NCI-H460 (cell line): ENCODE results near the gene DTNB. TPM values are rescaled to one million over a fixed set of nuclear protein-coding genes. Genes with fewer than 3 reads are reported as not detected.

Source experiments
- DNase-seq: peaks from one replicate; pipeline ENCODE4 v3.0.0-alpha.2; 2016; ENCODE audit warnings: low read depth; ENCODE audit errors: extremely low read depth
- total RNA-seq: library from RNA; depleted of rRNA; stranded (reverse); fragments of >200 nt; shearing (Covaris generic); gene quantifications from 2 replicates; pipeline ENCODE4 v1.2.3, GENCODE V29; 2014

Gene DTNB
- total RNA-seq, 1 experiment from 2014 or later, result 10.7 TPM

DNA sequence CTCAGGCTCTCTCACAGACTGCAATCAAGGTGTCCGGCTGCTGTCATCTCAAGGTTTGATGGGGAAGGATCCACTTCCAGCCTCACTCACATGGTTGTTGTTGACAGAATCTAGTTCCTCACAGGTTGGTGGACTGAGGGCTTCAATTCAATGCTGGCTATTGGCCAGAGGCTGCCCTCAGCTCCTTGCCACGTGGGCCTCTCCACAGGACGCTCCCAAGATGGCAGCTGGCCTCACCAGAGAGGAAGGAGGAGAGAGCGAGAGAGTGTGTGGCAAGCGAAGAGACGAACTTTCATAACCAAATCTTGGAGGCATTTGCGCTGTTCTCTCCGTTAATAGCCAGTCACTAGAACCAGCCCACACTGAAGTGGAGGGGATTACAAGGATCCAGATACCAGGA, 318.1 kb downstream of the DTNB start:
- no peak for DNase-seq

DNA sequence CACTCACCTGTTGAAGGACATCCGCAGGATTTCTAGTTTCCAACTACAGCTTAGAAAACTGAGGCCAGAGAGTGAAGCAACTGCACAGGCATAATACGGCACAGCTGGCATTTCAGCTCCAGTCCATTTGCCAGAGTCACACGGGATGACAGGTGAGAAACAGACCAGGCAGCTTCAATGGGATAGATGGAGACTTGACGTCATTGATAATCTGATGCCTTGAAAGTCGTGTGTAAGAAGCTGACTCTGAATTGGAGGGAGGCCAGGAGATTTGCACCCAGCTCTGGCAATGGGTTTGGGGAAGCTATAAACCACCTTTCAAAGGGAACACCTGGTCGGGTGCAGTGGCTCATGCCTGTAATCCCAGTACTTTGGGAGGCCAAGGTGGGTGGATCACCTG, 319.3 kb downstream of the DTNB start:
- no peak for DNase-seq

DNA sequence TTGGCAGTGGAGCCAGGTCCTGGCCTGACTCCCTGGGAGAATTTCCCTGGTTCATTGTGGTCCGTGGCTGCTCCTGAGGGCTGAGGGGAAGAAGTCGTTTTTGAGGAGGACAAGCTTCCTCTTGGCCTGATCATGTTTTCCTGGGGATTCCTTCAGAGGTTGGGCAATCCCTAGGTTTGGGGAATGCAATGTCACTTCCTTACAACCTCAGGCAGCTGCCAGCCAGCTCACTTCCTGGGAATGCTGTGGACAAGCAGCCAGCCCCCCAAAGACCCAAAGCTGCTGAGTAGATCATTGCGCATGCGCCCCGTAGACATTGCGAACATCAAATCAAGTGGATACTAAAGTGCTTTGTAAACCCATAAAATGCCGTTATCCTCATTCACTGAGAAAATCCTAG, 324.0 kb downstream of the DTNB start:
- DNase-seq, result no peak

DNA sequence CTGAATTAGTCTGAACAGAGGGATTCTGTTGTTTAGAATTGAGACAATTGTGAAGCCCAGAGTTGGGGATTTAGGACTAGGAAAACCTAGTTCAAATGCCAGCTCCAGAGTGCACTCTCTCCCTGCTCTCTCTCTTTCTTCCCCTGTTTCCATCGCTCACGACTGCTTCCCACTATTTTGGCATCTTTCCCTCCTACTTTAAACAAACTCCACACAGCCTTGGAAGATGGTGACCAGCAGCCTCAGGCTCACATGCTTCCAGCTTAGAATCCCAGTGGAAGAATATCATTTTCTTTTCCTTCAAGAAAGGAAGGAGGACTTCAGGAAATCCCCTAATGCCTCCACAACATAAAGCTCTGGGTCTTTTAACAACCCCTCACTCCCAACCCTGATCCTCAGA, 325.5 kb downstream of the DTNB start:
- no peak for DNase-seq

DNA sequence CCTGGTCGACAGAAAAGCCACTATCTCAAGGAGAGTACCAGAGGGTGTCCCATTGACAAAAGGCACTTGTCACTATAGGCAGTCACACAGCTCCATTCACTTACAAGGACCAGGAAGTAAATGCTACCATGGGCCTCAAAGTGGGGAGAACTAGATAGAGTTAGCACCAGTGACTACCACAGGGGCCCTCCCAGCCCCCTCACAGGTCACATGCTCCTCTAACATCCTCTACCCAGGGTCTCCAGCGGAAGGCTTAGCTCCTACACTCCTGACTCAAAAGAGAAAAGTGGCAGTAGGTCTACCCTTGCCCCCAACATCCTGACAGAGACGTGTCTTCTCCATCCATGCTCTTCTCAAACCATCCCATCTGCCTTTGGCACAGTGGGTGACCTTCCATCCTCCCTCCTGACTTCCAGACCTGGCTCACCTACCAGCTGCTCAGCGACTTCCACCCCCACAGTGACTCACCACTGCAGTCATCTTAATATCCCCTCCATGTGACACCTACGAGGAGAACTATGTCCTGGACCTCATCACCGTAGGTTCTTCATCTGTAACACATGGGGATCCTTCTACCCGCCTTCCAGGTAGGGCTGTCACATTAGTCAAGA, 326.1 kb downstream of the DTNB start:
- no peak for DNase-seq

DNA sequence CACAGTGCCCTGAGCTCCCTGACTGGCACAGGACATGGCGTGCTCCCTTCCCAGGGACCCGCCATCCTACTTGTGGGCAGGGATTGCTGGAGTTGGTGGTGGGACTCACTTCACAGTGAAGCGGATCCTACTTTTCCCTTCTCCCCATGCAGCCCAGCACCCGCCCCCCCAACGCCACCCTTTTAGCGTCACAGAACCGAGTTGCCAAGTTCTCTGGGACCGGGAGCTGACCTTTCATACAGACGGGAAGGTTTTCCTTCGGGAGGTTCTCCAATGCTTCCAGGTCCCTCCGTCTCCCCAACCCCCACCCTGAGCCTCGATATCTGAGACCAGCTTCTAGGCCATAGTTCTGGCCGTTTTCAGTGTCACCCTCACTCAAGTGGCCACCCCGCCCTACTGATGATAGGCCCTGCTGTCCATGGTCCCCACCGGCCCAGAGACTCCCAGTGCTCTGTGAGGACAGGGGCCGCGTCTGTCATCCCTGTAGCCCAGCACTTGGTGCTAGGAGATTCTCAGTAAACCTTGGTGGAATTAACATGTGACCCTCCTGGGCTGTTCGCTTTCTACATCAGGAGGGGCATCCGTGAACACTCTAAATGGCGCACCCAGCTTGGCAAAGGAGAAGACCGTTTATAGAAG, 330.1 kb downstream of the DTNB start:
- no peak for DNase-seq

DNA sequence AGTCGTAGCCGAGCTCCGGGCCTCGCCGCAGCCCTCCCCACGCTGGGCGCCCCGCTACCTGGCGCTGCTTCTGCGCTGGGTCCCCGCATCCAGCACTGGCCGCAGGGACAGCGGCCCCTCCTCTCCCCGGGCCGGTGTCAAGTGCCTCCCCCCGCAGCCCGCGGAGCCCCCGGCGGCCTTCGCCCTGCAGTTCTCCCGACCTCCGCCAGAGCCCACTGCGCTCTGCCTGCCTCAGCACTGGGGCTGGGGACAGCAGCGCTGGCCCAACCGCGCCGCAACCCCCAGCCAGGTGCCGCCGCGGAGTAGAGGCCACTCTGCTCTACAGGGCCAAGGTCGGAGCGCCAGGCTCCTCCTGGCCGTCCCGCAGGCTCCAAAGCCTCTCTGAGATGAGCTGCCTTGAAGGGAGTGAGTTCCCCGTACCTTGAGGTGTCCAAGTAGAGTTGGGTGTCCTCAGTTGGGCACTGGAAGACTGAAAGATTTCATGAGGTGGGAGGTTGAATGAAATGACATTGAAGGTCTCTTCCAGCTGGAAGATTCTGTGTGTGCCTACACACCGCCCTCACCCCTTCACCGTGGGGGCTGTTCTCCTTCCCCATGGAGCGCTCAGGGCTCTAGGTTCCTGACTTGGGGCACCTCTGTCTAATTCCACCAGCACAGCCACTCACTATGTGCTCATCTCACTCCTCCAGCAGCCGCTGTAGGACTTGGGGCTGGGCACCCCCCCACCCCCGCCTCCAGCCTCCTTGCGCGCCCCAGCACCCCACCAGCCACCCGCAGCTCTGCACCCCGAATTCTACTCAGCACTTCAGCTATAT, 330.8 kb downstream of the DTNB start:
- DNase-seq, result peak; percentile 76

DNA sequence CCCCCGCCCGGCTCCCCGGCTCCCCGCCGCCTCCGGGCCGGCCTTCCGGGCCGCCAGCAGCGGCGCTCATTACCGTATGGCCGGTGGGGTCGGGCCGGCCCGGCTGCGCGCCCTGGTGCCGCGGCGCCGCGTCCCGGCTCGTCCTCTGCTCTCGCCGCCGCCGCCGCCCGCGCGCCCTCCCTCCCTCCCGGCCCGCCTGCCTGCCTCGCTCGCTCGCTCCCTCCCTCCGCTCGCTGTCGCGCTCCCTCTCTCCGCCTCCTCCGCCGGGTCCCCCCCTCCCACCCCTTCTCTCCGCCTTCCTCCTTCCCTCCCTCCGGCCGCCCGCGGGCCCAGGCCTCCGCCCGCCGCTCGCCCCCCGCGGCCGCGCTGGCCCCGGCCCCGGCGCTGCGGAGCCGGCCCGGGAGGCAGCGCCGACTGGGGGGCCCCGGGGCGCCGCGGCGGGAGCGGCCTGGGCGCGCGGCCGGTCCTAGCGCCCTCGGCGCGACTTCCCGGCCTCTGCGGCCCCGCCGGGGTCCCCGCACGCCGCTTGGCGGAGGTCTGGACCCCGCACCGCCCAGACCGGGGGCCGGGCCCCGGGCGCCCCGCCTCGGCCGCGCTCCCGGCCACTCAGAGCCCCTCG, 331.5 kb downstream of the DTNB start, which contains the start of gene DNMT3A:
DNMT3A (minus strand) TSS at position 173 of the 619 bp plus-strand sequence. CDS start 27,941 bp downstream, outside the sequence.
- peak; percentile 47 for DNase-seq

DNA sequence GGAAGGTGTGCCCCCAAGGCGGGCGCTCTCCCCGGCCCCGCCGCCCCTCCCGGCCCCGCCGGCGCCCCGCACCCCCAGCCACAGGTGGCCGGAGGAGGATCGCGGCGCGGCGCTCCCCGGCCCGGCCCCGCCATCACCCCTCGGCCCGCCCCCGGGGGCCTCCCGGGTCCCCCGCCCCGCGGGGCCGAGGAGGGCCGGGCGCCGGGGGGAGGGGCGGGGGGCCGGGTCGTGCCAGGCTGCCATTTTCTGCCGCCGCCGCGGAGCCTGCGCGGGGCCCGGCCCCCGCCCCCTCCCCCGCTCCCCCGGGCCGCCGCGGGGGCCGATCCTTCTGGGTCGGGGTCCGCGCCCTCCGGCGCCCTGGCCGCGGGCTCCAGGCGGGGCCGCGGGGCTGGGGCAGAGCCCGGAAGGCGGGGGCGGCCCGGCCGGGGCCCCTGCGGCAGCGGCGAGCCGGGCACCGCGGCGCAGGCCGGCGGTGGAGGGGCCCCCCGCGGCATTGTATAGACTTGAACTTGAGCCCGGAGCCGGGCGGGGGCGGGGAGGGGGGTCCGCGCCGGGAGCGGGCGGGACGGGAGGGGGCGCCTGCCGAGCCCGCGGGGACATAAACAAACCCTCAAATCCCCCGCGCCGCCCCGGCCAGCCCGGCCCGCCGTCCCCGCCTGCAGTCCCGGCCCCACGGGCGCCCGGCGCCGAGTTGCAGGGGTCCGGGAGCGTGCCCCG, 332.2 kb downstream of the DTNB start:
- DNase-seq, result no peak

DNA sequence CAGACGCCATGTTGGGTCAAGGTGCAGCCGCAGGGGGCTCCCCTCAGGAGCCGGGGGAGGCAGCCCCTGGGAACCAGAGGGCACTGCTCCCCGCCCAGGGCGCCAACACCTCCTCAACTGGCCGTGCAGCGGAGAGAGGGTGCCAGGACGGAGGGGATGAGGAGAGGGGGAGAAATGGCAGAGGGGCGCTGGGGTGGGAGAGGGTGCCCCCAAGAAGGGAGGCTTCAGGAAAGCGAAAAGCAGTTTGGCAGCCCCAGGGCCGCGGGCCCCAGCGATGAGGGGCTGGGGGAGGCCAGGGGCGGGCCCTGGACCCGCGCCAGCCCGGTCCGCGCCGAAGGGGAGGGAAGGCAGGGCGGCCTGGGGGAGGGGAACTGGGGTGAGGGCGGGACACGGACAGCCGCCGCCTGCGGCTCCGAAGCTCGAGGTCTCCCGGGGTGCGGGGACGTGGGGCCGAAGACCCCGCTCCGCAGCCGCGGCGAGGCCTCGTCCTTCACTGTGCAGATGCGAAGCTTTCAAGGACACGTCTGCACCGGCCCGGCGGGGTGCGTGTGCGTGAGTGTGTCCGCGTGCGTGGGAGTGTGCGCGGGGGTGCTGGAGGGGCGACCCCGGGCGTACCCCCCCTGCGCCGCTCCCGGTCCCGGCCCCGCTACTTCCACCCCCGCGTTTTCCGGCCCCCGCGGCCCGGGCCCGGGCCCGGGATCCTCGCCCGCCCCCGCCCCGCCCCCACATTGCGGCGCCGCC, 333.0 kb downstream of the DTNB start:
- no peak for DNase-seq

DNA sequence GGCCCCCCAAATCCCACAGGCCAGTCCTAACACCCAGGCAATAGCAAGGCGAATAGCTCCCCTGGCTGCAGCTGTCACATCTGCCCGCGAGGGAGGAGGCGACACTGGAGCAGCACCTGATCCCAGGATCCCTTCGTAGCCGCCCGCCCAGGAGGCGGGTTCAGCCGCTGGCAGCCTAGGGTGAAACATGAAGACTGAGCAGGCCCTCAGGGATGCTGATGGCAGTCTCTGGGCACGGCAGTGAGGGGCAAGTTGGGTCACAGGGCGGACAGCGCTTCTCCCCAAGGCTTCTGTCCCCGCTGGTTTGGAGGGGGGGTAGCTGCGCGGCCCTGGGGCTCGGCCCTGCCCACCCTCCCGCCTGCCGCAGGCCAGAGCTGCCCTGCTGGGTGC, 333.6 kb downstream of the DTNB start:
- DNase-seq, result no peak

DNA sequence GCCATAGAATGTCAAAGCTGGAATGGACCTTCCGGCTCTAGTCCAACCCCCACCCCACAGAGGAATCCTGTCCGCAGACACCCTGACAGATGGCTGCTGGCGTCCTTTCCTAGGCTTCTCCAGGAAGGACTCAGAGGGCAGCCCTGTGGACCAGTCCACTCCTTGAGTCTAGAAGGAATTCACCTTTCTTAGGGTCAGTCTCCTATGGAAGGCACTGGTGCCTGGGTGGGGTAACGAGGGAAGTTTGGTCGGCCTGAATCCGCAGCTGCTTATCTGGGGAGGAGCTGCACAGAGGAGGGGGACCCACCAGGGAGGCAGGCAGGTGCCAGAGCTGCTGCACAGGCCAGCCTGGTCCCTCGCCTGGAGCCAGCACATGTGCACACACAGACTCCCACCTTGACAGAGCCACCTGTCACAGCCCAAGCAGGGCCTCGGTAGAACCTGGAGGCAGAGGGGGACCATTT, 334.1 kb downstream of the DTNB start:
- DNase-seq, result no peak

DNA sequence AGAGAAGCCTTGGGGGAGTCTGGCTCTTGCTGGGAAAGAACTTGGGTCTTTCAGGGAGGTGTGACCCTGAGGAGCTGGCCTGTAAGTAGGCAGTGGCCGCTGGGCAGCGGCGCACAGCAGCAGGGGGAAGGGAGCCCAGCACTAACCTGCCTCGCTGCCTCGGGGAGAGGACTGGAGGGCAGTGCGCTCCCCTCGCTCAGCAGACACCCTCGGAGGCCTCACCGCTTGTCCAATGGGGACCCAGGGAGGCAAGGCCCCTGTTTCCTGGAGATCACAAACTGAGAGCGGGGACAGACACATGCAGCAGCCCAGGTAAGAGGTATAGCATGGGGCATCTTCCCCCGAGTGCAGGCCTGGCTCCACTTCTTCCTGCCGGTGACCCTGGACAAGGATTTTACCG, 335.0 kb downstream of the DTNB start:
- DNase-seq, result no peak

DNA sequence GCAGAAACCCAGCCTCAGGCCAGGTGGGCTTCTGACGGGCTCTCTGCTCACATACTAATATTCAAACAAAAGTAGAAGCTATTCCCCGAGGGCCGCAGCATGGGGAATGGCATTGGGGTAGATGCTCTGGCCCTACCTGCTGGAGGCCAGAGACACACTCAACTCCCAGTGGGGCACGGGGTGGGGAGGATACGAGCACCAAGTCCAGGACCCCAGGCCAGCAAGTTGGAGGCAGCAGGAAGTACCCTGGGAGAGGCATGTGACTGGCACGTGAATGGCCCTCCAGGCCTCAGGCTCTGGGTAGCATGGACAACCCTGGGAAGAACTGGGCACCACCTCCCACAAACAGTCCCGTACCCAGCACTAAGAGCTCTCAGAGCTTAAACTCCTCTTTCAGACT, 335.5 kb downstream of the DTNB start:
- no peak for DNase-seq

DNA sequence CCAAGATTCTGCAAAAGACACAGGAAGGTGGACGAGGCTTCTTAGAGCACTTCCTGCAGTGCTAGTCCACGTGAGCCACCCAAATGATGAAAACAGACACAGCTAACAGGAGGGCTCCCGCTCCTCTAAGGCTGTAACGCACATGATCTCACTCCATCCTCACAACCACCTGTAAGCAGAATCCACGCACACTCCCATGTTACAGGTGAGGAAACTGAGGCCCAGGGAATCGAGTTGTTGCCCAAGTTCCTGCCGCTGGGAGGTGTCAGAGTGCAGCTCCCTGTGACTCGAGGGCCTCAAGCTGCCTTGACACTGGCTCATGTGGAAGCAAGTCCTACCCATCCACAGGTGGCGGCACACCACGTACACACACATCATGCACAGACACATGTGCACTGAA, 336.1 kb downstream of the DTNB start:
- DNase-seq, result no peak

DNA sequence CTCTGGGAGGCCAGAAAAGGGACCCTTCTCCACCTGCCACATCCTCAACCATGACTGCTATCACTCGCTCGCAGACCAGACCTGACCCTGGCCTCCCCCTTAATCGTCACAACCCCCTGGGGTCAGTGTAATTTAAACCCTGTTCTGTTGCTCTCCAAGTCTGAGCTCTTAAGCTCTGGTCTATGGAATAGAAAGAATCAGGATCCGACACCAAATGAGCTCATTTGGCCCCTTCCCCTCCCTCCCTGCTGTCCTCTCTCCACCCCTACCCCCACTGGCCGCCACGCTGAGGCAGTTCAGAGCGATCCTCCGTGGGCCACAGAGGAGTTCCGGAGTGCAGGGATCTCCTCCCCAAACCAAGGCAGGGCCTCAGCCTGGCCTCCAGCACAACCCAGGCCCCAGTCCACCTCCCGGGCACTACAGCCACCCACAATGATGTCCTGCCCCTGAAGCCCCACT, 337.0 kb downstream of the DTNB start:
- DNase-seq, result no peak

DNA sequence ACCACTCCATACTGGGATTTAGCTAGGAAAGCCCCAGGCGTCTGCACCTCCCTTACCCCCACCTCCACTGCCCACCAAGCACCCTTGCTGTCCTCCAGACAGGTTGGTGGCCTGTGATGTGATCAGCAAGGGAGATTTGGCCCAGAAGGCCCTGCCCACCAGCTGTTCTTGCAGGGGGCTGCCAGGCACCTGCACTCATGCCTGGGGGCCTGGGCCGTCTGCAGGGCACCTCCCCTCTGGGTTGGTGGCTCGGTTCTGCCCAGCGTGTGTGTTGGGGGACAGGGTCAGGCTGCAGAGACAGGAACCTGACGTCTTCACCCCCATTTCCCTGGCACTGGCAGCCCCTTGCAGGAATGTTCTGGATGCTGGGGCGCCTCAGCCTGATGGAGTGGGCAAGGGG, 337.4 kb downstream of the DTNB start:
- DNase-seq, result no peak

DNA sequence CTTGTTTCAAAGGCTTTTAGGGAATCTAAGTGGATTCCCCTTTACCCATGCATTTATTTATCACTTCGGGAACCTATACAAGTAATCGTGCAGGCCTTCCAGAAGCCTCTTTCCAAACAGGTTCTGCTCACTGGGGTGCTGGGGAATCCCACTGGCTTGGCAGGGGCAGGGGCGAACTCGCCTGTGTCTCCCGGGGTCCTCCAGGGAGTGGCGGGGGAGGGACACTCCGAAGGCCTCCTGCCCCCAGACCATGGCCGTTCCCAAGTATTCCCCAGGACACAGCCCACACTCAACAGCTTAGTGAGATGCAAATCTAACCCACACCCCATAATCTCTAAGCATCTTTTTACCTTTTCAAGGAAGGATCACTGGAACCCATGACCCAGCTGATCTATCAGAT, 338.2 kb downstream of the DTNB start:
- no peak for DNase-seq

DNA sequence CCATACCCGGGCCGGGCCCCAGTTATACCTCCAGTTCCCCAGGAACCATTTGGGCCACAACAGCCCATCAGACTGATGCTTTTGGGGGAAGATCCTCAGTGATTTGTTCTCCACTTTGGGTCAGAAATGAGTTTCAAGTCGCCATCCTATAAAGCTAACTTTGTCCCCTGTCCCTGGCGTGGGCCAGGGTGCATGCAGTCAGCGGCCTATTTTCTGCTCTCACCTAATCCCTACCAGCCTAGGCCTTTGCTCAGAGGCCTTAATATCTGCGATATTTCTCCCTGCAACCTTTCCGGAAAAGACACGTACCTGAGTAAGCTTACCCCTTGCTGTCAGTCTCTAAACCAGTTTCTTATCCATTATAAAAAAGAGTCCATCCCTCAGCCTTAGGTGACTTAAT, 338.9 kb downstream of the DTNB start:
- no peak for DNase-seq

DNA sequence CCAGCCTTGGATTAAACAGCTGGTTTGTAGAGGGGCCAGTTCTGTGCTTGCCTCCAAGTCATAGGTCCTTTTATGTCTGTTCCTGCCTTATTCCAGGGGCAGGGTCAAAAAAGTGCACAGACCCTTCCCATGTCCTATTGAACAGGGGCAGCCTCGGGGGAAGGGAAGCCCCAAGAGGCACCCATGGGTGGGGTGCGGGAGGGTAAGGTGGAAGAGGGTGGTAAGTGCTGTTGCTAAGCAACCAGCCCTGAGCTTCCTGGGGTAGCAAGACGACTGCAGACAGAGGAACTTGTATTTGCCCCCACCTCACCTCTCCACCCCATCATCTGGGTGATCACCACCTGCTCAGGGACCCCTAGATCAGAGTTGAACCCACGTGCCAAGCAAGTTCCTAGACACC, 339.4 kb downstream of the DTNB start:
- DNase-seq, result no peak
